ENCODE data around the gene TTLL9. TPM values are rescaled to one million over a fixed set of nuclear protein-coding genes. Genes with fewer than 3 reads are reported as not detected.

TTLL9 gene
- total and polyA plus RNA-seq, 2 of the 13 experiments (the other 11 are each of a cell fraction or from before 2014, with no cell fraction given), result not detected

DNA sequence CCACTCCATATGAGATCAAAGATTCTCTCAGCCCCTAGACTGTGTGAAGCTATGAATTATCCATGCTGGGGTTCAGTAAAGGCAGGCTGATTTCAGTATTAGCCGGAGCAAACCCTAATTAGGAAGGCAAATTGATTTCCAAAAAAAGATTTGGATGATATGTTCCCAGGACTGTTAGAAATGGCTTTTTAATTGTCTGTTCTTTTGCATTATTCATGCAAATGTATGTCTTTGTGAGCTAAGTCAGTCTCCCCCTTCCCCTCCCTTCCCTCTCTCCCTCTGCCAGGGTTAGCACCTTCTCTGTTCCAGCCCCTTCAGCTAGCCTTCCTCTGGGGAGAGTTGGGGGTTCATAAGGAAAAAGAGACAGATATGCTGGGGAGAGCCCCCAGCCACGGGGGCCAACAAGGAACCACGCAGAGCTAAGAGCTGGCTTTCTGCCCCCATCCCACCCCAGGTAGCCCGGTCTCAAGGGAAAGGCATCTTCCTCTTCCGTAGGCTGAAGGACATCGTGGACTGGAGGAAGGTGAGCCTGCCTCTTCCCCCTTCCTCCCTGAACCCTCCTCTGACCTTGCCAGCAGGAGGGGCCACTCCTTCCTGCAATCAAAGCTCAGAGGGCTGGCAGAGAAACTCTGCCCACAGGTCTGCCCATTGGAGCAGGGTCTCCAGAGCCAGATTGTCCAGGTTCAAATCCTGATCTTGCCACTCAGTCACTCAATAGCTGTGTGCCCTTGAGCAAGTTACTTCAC lies 49.1 kb downstream of the TTLL9 start:
- ChIA-PET CTCF (ENCODE audit: low intra/inter-chr PET ratio, low total read pairs) (no interaction called here), POLR2A (no interaction called here)
- no TSS peak for BruUV-seq (replicated peaks)
- Histone ChIP-seq H3K4me3 (replicated peaks in 1 of 3; ENCODE audit: insufficient read depth in 1 of 3, low read depth in 2 of 3, low read length in 3 of 3) (no peak overlapping the region), H4K20me1 (ENCODE audit: insufficient read depth, low read length) (no peaks in the 10 kb centered on the region), H3K27ac (ENCODE audit: extremely low read length, insufficient read depth, low read length) (no peak overlapping the region), H3K79me2 (ENCODE audit: insufficient read depth, low read length) (no peaks in the 10 kb centered on the region), H3K27me3 (ENCODE audit: control insufficient read depth in 1 of 2, insufficient read depth in 2 of 2, low read length in 2 of 2) (peaks cover 7 to 68% of the 10 kb centered on the region in 2 experiments), H3K9ac (ENCODE audit: insufficient read depth, low read depth, low read length) (no peak overlapping the region), H3K9me3 (ENCODE audit: low read length) (no peaks in the 10 kb centered on the region), H3K36me3 (replicated peaks in 1 of 2; ENCODE audit: control insufficient read depth in 1 of 2, insufficient read depth in 2 of 2, low read length in 2 of 2) (no peaks in the 10 kb centered on the region), H3K4me1 (ENCODE audit: insufficient read depth, low read length) (no peaks in the 10 kb centered on the region), H3K4me2 (ENCODE audit: low read depth, low read length) (no peak overlapping the region), H2AFZ (ENCODE audit: low read length) (no peak overlapping the region)
- ATAC-seq (no peak), FAIRE-seq (no peak), DNase-seq (ENCODE audit: low spot score) (no peak)
- 22% methylated on average over 6 of the region's 6 CpGs for WGBS (ENCODE audit: low lambda C conversion rate)
- in situ Hi-C loops (cut with HindIII; ENCODE audit: extremely low pct_ligation_motif_present, low pct_unique_long_range_greater_than_20kb), result no loop called here
- intact Hi-C loops (cut with micrococcal nuclease; ENCODE audit: unreplicated experiment), result no loop called here
- TF ChIP-seq, protein P1, sequence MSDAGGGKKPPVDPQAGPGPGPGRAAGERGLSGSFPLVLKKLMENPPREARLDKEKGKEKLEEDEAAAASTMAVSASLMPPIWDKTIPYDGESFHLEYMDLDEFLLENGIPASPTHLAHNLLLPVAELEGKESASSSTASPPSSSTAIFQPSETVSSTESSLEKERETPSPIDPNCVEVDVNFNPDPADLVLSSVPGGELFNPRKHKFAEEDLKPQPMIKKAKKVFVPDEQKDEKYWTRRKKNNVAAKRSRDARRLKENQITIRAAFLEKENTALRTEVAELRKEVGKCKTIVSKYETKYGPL (CRISPR knock-in tag; IDR thresholded peaks at IDR 0.05), result no peak
- no peak for TF ChIP-seq GATA4 (IDR thresholded peaks at IDR 0.05; ENCODE audit: borderline replicate concordance, low read depth)
- TF ChIP-seq, protein P2, sequence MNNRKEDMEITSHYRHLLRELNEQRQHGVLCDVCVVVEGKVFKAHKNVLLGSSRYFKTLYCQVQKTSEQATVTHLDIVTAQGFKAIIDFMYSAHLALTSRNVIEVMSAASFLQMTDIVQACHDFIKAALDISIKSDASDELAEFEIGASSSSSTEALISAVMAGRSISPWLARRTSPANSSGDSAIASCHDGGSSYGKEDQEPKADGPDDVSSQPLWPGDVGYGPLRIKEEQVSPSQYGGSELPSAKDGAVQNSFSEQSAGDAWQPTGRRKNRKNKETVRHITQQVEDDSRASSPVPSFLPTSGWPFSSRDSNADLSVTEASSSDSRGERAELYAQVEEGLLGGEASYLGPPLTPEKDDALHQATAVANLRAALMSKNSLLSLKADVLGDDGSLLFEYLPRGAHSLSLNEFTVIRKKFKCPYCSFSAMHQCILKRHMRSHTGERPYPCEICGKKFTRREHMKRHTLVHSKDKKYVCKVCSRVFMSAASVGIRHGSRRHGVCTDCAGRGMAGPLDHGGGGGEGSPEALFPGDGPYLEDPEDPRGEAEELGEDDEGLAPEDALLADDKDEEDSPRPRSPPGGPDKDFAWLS (CRISPR knock-in tag; IDR thresholded peaks at IDR 0.05; ENCODE audit: borderline replicate concordance), result no peak
- TF ChIP-seq MYNN (CRISPR knock-in tag; IDR thresholded peaks at IDR 0.05; ENCODE audit: low read depth), result no peak
- no peak for TF ChIP-seq ZBTB8A (CRISPR knock-in tag; IDR thresholded peaks at IDR 0.05; ENCODE audit: borderline replicate concordance, low read depth)
- TF ChIP-seq, protein P3, sequence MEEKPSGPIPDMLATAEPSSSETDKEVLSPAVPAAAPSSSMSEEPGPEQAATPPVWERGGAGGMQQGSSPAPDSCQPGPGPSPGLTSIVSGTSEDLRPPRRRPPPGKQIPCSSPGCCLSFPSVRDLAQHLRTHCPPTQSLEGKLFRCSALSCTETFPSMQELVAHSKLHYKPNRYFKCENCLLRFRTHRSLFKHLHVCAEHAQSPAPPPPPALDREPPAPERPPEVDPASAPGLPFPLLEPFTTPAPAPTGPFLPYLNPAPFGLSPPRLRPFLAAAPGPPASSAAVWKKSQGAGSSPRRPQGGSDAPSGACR (CRISPR knock-in tag; IDR thresholded peaks at IDR 0.05), result no peak
- TF ChIP-seq ZNF354B (CRISPR knock-in tag; IDR thresholded peaks at IDR 0.05), result no peak
- no peak for TF ChIP-seq NKX3-1 (CRISPR knock-in tag; IDR thresholded peaks at IDR 0.05)
- TF ChIP-seq NCOA2 (CRISPR knock-in tag; IDR thresholded peaks at IDR 0.05), result no peak
- no peak for TF ChIP-seq REPIN1 (CRISPR knock-in tag; IDR thresholded peaks at IDR 0.05; ENCODE audit: borderline replicate concordance, low read depth)
- TF ChIP-seq ZNF224 (CRISPR knock-in tag; IDR thresholded peaks at IDR 0.05), result no peak
- TF ChIP-seq PHF8 (CRISPR knock-in tag; IDR thresholded peaks at IDR 0.05), result no peak
- TF ChIP-seq GABPB1 (CRISPR knock-in tag; IDR thresholded peaks at IDR 0.05), result no peak
- TF ChIP-seq ZNF329 (CRISPR knock-in tag; IDR thresholded peaks at IDR 0.05; ENCODE audit: low read depth), result no peak
- TF ChIP-seq GPN1 (CRISPR knock-in tag; IDR thresholded peaks at IDR 0.05; ENCODE audit: borderline replicate concordance), result no peak
- TF ChIP-seq MEIS1 (CRISPR knock-in tag; IDR thresholded peaks at IDR 0.05; ENCODE audit: borderline replicate concordance), result no peak
- TF ChIP-seq ZNF333 (CRISPR knock-in tag; IDR thresholded peaks at IDR 0.05; ENCODE audit: borderline replicate concordance), result no peak
- TF ChIP-seq, protein P4, sequence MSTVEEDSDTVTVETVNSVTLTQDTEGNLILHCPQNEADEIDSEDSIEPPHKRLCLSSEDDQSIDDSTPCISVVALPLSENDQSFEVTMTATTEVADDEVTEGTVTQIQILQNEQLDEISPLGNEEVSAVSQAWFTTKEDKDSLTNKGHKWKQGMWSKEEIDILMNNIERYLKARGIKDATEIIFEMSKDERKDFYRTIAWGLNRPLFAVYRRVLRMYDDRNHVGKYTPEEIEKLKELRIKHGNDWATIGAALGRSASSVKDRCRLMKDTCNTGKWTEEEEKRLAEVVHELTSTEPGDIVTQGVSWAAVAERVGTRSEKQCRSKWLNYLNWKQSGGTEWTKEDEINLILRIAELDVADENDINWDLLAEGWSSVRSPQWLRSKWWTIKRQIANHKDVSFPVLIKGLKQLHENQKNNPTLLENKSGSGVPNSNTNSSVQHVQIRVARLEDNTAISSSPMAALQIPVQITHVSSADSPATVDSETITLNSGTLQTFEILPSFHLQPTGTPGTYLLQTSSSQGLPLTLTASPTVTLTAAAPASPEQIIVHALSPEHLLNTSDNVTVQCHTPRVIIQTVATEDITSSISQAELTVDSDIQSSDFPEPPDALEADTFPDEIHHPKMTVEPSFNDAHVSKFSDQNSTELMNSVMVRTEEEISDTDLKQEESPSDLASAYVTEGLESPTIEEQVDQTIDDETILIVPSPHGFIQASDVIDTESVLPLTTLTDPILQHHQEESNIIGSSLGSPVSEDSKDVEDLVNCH (CRISPR knock-in tag; IDR thresholded peaks at IDR 0.05), result no peak

Measured in HepG2 (cell line).